ENCODE measurements around the gene PPP6R1. TPM values are rescaled to one million over a fixed set of nuclear protein-coding genes. Genes with fewer than 3 reads are reported as not detected.

The PPP6R1 gene
- total and polyA plus RNA-seq, 2 of the 13 experiments (the other 11 are each of a cell fraction or from before 2014, with no cell fraction given), result 25.8 to 54.0 TPM

DNA sequence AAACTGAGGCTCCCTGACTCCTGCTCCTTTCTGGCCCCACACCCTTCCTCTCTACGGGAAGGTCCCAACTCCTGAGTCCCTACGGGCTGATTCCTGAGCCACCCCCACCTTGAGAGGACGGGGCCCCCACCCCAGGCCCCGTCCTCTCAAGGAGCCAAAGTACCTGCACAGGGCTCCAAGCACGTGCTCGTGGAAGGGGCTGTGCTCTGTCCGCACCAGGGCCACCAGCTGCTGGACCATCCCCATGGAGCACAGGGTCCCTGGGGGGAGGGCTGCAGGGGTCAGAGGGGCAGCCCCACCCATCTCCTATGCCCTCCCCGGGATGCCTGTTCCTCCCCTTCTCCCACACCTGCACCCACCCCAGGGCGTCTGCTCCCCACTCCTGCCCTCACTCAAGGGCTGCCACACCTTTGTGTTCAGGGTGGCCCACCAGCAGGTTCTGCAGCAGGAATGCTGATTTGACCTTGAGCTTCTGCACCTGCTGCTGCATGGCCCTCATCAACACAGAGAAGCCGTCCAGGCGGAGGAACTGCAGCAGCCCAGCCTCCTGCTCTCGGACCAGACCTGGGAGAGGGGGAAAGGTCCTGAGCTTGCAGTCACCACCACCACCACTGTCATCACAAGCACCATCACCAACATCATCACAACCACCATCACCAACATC, 7.0 kb upstream of the PPP6R1 start:
- Histone ChIP-seq H2AFZ (ENCODE audit: low read length) (no peak overlapping the region), H3K27me3 (ENCODE audit: control insufficient read depth in 1 of 2, insufficient read depth in 2 of 2, low read length in 2 of 2) (no peaks in the 10 kb centered on the region; a peak in 1 of 5 replicates), H3K9me3 (ENCODE audit: low read length) (no peaks in the 10 kb centered on the region), H3K4me1 (ENCODE audit: insufficient read depth, low read length) (0 out of 2 replicates have a peak, but pooled peaks cover 5% of the 10 kb centered on the region), H3K36me3 (replicated peaks in 1 of 2; ENCODE audit: control insufficient read depth in 1 of 2, insufficient read depth in 2 of 2, low read length in 2 of 2) (no peaks in the 10 kb centered on the region; a peak in 1 of 5 replicates), H3K27ac (ENCODE audit: extremely low read length, insufficient read depth, low read length) (no peak overlapping the region), H3K4me3 (replicated peaks in 1 of 3; ENCODE audit: insufficient read depth in 1 of 3, low read depth in 2 of 3, low read length in 3 of 3) (no peak overlapping the region), H3K79me2 (ENCODE audit: insufficient read depth, low read length) (no peaks in the 10 kb centered on the region), H4K20me1 (ENCODE audit: insufficient read depth, low read length) (no peaks in the 10 kb centered on the region), H3K4me2 (ENCODE audit: low read depth, low read length) (no peak overlapping the region), H3K9ac (ENCODE audit: insufficient read depth, low read depth, low read length) (no peak overlapping the region)
- ChIA-PET CTCF (ENCODE audit: low intra/inter-chr PET ratio, low total read pairs) (no interaction called here), POLR2A (no interaction called here)
- TF ChIP-seq NCOA2 (CRISPR knock-in tag; IDR thresholded peaks at IDR 0.05), result no peak
- TF ChIP-seq MLXIP (CRISPR knock-in tag; IDR thresholded peaks at IDR 0.05; ENCODE audit: borderline replicate concordance), result no peak
- TF ChIP-seq SNAI1 (CRISPR knock-in tag; IDR thresholded peaks at IDR 0.05; ENCODE audit: borderline replicate concordance), result no peak
- TF ChIP-seq TEAD3 (CRISPR knock-in tag; optimal IDR thresholded peaks at IDR 0.05; ENCODE audit: borderline replicate concordance), result peak; percentile 11
- TF ChIP-seq ZBTB8A (CRISPR knock-in tag; IDR thresholded peaks at IDR 0.05; ENCODE audit: borderline replicate concordance, low read depth), result no peak
- TF ChIP-seq, protein P1, sequence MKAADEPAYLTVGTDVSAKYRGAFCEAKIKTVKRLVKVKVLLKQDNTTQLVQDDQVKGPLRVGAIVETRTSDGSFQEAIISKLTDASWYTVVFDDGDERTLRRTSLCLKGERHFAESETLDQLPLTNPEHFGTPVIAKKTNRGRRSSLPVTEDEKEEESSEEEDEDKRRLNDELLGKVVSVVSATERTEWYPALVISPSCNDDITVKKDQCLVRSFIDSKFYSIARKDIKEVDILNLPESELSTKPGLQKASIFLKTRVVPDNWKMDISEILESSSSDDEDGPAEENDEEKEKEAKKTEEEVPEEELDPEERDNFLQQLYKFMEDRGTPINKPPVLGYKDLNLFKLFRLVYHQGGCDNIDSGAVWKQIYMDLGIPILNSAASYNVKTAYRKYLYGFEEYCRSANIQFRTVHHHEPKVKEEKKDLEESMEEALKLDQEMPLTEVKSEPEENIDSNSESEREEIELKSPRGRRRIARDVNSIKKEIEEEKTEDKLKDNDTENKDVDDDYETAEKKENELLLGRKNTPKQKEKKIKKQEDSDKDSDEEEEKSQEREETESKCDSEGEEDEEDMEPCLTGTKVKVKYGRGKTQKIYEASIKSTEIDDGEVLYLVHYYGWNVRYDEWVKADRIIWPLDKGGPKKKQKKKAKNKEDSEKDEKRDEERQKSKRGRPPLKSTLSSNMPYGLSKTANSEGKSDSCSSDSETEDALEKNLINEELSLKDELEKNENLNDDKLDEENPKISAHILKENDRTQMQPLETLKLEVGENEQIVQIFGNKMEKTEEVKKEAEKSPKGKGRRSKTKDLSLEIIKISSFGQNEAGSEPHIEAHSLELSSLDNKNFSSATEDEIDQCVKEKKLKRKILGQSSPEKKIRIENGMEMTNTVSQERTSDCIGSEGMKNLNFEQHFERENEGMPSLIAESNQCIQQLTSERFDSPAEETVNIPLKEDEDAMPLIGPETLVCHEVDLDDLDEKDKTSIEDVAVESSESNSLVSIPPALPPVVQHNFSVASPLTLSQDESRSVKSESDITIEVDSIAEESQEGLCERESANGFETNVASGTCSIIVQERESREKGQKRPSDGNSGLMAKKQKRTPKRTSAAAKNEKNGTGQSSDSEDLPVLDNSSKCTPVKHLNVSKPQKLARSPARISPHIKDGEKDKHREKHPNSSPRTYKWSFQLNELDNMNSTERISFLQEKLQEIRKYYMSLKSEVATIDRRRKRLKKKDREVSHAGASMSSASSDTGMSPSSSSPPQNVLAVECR (CRISPR knock-in tag; IDR thresholded peaks at IDR 0.05; ENCODE audit: borderline replicate concordance), result 0 out of 2 replicates have a peak, but pooled peaks have one; percentile 23
- TF ChIP-seq, protein P2, sequence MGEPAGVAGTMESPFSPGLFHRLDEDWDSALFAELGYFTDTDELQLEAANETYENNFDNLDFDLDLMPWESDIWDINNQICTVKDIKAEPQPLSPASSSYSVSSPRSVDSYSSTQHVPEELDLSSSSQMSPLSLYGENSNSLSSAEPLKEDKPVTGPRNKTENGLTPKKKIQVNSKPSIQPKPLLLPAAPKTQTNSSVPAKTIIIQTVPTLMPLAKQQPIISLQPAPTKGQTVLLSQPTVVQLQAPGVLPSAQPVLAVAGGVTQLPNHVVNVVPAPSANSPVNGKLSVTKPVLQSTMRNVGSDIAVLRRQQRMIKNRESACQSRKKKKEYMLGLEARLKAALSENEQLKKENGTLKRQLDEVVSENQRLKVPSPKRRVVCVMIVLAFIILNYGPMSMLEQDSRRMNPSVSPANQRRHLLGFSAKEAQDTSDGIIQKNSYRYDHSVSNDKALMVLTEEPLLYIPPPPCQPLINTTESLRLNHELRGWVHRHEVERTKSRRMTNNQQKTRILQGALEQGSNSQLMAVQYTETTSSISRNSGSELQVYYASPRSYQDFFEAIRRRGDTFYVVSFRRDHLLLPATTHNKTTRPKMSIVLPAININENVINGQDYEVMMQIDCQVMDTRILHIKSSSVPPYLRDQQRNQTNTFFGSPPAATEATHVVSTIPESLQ (CRISPR knock-in tag; conservative IDR thresholded peaks at IDR 0.05), result no peak
- TF ChIP-seq ZNF768 (CRISPR knock-in tag; IDR thresholded peaks at IDR 0.05), result peak; percentile 91
- 95% methylated on average over 6 of the region's 12 CpGs for WGBS (ENCODE audit: low lambda C conversion rate)
- intact Hi-C loops (cut with micrococcal nuclease; ENCODE audit: unreplicated experiment), result no loop called here
- FAIRE-seq (no peak), DNase-seq (ENCODE audit: low spot score) (no peak), ATAC-seq (no peak)
- BruUV-seq (replicated peaks), result no TSS peak
- in situ Hi-C loops (cut with HindIII; ENCODE audit: extremely low pct_ligation_motif_present, low pct_unique_long_range_greater_than_20kb), result no loop called here
